ENCODE data around the gene GPLD1.

The GPLD1 gene

DNA sequence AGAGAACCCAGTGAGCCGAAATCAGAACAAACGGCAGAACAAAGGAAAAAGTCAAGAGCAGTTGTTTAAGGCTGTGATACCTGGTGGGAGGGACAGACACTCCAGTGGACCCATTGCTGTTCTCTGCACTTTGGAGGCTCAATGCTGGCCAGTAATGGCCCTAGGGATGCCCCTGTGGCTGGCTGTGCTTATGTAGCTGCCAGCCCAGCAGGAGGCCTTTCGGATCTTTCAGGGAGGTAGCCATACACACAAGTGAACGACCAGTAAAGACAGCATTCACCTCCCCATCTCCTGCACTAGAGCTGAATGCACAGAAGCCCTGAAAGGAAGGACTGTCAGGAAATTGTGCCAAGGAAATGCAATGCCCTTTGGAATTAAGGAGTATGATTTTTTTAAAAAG lies 34.3 kb downstream of the GPLD1 start:
- no peak for DNase-seq (ENCODE audit: low read depth)
- H3K4me3 ChIP-seq (ENCODE audit: low read length) = no peak overlapping the region
- TF ChIP-seq, protein P1, sequence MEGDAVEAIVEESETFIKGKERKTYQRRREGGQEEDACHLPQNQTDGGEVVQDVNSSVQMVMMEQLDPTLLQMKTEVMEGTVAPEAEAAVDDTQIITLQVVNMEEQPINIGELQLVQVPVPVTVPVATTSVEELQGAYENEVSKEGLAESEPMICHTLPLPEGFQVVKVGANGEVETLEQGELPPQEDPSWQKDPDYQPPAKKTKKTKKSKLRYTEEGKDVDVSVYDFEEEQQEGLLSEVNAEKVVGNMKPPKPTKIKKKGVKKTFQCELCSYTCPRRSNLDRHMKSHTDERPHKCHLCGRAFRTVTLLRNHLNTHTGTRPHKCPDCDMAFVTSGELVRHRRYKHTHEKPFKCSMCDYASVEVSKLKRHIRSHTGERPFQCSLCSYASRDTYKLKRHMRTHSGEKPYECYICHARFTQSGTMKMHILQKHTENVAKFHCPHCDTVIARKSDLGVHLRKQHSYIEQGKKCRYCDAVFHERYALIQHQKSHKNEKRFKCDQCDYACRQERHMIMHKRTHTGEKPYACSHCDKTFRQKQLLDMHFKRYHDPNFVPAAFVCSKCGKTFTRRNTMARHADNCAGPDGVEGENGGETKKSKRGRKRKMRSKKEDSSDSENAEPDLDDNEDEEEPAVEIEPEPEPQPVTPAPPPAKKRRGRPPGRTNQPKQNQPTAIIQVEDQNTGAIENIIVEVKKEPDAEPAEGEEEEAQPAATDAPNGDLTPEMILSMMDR (conservative IDR thresholded peaks at IDR 0.05; ENCODE audit: low read length) = no peak

DNA sequence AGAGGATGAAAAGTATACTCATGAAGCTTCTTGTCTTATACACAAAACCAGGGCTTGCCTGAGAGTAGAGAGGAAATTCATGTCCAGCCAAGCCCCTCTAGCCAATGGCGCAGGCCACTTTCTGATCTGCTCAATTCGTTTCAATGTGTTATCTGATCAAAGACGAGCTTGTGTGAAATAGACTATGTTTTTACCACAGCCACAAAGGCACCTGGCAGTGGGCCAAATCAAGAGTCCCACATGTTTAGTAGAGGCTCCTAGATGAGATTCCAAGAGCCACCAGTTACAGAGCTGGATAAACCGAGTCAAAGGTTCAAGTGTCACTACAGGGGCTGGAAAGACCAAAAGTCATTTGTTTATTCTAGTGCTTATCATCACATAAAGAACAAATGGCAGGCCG lies 34.9 kb downstream of the GPLD1 start:
- DNase-seq (ENCODE audit: low read depth) = no peak
- no peak overlapping the region for H3K4me3 ChIP-seq (ENCODE audit: low read length)
- TF ChIP-seq, protein P1 (conservative IDR thresholded peaks at IDR 0.05; ENCODE audit: low read length) = no peak

DNA sequence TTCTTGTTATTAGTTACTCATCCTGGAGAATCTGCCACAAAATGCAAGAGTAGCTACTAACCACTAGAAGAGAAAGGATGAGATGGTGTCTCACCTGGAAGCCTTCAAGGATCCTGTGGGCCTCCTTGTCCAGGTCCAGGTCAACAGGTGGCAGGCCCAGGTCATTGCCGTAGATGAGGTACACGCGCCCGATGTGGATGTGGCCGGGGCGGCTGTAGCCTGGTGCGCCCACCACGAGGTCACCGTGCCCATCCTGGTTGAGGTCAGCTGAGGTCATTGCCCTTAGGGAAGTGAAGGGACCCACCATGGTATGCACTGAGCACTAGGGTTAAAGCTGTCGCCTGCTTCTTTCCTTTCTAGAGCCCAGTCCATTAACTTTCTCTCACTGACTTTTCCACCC lies 35.5 kb downstream of the GPLD1 start:
- H3K4me3 ChIP-seq (ENCODE audit: low read length) = no peak overlapping the region
- TF ChIP-seq, protein P1 (conservative IDR thresholded peaks at IDR 0.05; ENCODE audit: low read length) = no peak
- DNase-seq (ENCODE audit: low read depth) = no peak

DNA sequence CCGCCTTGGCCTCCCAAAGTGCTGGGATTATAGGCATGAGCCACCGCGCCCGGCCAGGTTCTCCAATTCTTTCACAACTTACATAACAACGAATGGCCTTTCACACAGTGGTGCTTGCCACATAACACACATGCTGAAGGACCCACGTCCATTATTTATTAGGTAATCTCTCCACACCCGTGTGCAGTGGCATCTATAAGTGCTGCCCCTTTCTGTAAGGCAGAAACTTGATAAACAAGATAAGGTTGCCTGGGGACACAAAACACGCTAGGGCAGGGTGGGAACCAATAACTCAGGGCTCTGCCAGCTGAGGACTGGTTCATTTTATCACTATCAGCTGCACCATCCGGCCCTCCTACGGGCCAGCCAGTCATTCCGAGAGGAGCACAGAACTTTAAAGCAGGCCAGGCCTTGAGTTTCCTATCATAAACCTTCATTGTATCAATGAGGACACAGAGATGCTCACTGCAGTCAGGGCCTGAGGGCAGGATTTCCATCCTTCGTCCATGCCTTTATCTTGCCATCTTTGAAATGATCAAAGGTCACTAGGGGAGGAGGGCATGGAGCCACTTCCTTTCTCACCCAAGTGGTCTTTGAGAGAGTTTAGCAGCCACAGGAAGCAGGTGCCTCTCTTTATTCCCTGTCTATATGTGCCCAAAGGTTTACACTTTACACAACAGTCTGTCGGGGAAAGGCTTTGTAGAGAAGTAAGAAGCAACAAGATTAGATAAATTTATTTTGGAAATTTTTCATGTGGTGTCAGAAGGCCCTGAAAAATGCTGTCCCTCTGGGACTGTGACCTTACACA lies 37.6 kb downstream of the GPLD1 start:
- DNase-seq (ENCODE audit: low read depth) = no peak
- H3K4me3 ChIP-seq (ENCODE audit: low read length) = no peak overlapping the region
- TF ChIP-seq, protein P1 (conservative IDR thresholded peaks at IDR 0.05; ENCODE audit: low read length) = no peak

DNA sequence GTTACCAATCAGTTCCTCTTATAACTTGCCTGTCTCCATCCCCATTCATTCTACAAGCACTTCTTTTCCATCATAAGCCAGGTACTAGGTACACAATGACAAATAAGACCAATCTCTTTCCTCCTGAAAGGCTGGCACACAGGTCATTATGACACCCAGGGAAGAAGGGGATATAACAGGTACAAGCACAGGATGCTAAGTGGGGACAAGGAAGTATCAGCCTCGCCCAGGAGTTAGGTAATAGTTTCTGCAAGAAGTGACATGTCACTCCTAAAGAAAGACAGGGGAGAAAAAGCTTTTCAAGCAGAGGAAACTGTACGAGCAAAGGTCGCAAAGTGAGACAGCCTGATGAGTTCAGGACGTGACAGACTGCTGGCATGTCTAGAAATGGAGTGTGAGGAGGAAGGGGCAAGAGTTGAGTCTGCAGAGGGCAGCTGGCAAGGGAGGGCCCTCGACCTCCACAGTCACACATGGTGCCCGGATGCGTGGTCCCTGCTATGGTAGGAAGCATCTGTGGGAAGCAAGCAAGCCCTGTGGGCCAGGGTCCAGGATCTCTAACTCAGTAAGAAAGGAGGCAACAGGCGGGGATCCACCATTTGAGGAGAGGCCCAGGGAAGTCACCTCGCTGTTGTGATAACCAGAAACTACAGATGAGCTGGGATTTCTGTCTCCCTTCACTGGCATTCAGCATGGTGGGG lies 40.4 kb downstream of the GPLD1 start:
- no peak for DNase-seq (ENCODE audit: low read depth)
- H3K4me3 ChIP-seq (ENCODE audit: low read length) = no peak overlapping the region
- TF ChIP-seq, protein P1 (conservative IDR thresholded peaks at IDR 0.05; ENCODE audit: low read length) = no peak

DNA sequence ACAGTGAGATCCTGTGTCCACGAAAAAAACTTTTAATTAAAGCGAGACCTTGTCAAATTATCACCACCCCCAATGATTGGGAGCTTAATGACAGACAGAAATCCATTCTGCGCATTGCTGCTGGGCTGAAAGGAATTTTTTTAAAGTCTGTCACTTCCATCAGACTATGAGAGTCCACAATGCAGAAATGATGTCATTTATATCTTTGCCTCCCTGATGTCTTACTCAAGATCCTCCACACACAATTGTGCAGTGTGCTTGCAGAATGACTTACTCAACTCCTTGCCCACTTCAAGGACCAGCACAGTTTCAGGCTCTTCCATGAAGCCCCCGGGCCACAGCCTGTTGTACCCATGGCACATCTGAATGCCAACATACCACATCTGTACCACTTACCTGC lies 41.0 kb downstream of the GPLD1 start:
- DNase-seq (ENCODE audit: low read depth) = no peak
- TF ChIP-seq, protein P1 (conservative IDR thresholded peaks at IDR 0.05; ENCODE audit: low read length) = no peak
- no peak overlapping the region for H3K4me3 ChIP-seq (ENCODE audit: low read length)

- DNase-seq (ENCODE audit: low read depth) = no peak
- TF ChIP-seq, protein P1 (conservative IDR thresholded peaks at IDR 0.05; ENCODE audit: low read length) = no peak
- no peak overlapping the region for H3K4me3 ChIP-seq (ENCODE audit: low read length)
These were observed 42.7 kb downstream of the GPLD1 start for GRCh38 chr6:24446670-24447069.

Data from AG10803 (cell line).